ENCODE results near the gene BAAT.

GRCh38 chr9:101381833-101382342 lies 2.9 kb downstream of the BAAT start:
- no peak for TF ChIP-seq KAT7 (CRISPR knock-in tag; IDR thresholded peaks at IDR 0.05; ENCODE audit: borderline replicate concordance)
- TF ChIP-seq ZNF512 (CRISPR knock-in tag; IDR thresholded peaks at IDR 0.05; ENCODE audit: borderline replicate concordance): no peak
- TF ChIP-seq HMGXB4 (CRISPR knock-in tag; IDR thresholded peaks at IDR 0.05): no peak
- TF ChIP-seq CTCF (IDR thresholded peaks at IDR 0.05): no peak
- no peak for TF ChIP-seq MAX (CRISPR knock-in tag; IDR thresholded peaks at IDR 0.05)
- no peak for TF ChIP-seq FOXP1 (CRISPR knock-in tag; IDR thresholded peaks at IDR 0.05; ENCODE audit: borderline replicate concordance)
- TF ChIP-seq SP1 (CRISPR knock-in tag; conservative IDR thresholded peaks at IDR 0.05): no peak
- TF ChIP-seq ATF6 (CRISPR knock-in tag; IDR thresholded peaks at IDR 0.05): no peak
- TF ChIP-seq ZNF232 (CRISPR knock-in tag; IDR thresholded peaks at IDR 0.05): no peak
- TF ChIP-seq EMX1 (CRISPR knock-in tag; IDR thresholded peaks at IDR 0.05): no peak
- TF ChIP-seq ESRRA (CRISPR knock-in tag; IDR thresholded peaks at IDR 0.05; ENCODE audit: borderline replicate concordance): no peak
- TF ChIP-seq ZNF317 (CRISPR knock-in tag; IDR thresholded peaks at IDR 0.05; ENCODE audit: borderline replicate concordance, low read depth): no peak
- TF ChIP-seq ZNF396 (CRISPR knock-in tag; IDR thresholded peaks at IDR 0.05; ENCODE audit: borderline replicate concordance): no peak

Data from WTC11 (cell line).